Suprapubic skin (tissue), 4 donors: Measurements from ENCODE around the gene TCTN1. TPM values are rescaled to one million over a fixed set of nuclear protein-coding genes. Genes with fewer than 3 reads are reported as not detected.

ENCODE experiments used
- DNase-seq, 2 donors: peaks; one replicate each; pipeline ENCODE4 v3.0.0-alpha.2; 2019; ENCODE audit warnings: low spot score in 2 of 2
- H3K27ac ChIP-seq: fragments of 200-600 bp; sonication (generic); one replicate; pipeline ENCODE4 v1.5.1; 2019
- H3K27me3 ChIP-seq: fragments of 200-600 bp; sonication (generic); one replicate; pipeline ENCODE4 v1.5.1; 2019
- H3K36me3 ChIP-seq: fragments of 200-600 bp; sonication (generic); one replicate; pipeline ENCODE4 v1.5.1; 2019
- H3K4me1 ChIP-seq: fragments of 200-600 bp; sonication (generic); one replicate; pipeline ENCODE4 v1.5.1; 2019
- H3K4me3 ChIP-seq: fragments of 200-600 bp; sonication (generic); one replicate; pipeline ENCODE4 v1.5.1; 2019; ENCODE audit warnings: mild to moderate bottlenecking
- H3K9me3 ChIP-seq: fragments of 200-600 bp; sonication (generic); one replicate; pipeline ENCODE4 v1.5.1; 2019
- EP300 ChIP-seq: sonication (generic); formaldehyde crosslinking; IDR thresholded peaks from one replicate; pipeline ENCODE4 v1.6.1; 2017; ENCODE audit warnings: antibody characterized with exemption
- POLR2A ChIP-seq, 2 donors: fragments of 450-650 bp; IDR thresholded peaks; one replicate each; pipeline ENCODE4 v1.6.1; 2017; ENCODE audit warnings: antibody characterized with exemption in 2 of 2, mild to moderate bottlenecking in 2 of 2, moderate library complexity in 2 of 2
- POLR2AphosphoS5 ChIP-seq, 3 donors: sonication (generic); formaldehyde crosslinking; IDR thresholded peaks; one replicate each; pipeline ENCODE4 v1.6.1; 2017; ENCODE audit warnings: antibody characterized with exemption in 3 of 3
- WGBS: methylation state at CpG from one replicate; pipeline ENCODE4 v1.1.5; 2018; 5-methylcytosine and 5-hydroxymethylcytosine counted together
- total RNA-seq, 4 donors: library from RNA; depleted of rRNA; stranded (reverse); fragments of >200 nt; gene quantifications; one replicate each; pipeline ENCODE4 v1.1.0, GENCODE V29; 2016
- TF ChIP-seq, protein P1 (sequence below), 2 donors: fragments of 200-600 bp in 1 of 2; fragments of 450-650 bp in 1 of 2; sonication (generic) in 1 of 2; IDR thresholded peaks; one replicate each; pipeline ENCODE4 v1.5.1; 2016 to 2019; ENCODE audit warnings: antibody characterized with exemption in 2 of 2, mild to moderate bottlenecking in 1 of 2, moderate library complexity in 1 of 2

TCTN1 gene
- total RNA-seq, 4 donors from 2014 or later: 18.9 to 46.4 (median 28.4) TPM

DNA sequence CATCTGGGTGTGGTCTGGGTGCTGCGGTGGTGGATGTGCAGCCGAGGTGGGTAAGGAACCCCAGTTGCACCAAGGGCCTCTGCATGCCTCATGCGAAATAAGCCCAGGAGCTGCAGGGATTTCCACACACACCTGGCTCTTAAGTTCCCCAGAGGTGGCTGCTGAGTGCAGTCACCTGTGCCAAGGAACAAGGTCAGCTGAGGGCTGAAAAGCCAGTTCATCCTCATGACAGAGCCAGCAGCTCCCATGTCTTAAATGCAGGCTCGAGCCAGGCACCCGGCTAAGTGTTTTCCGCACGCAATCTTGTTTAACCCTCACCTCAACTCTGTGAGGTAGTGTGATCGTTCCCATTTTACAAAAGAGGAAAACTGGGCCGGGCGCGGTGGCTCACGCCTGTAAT, 65.3 kb downstream of the TCTN1 start:
- no peaks in the 10 kb centered on the region for H3K9me3 ChIP-seq
- TF ChIP-seq POLR2AphosphoS5 (IDR thresholded peaks at IDR 0.05): no peak
- TF ChIP-seq, protein P1, sequence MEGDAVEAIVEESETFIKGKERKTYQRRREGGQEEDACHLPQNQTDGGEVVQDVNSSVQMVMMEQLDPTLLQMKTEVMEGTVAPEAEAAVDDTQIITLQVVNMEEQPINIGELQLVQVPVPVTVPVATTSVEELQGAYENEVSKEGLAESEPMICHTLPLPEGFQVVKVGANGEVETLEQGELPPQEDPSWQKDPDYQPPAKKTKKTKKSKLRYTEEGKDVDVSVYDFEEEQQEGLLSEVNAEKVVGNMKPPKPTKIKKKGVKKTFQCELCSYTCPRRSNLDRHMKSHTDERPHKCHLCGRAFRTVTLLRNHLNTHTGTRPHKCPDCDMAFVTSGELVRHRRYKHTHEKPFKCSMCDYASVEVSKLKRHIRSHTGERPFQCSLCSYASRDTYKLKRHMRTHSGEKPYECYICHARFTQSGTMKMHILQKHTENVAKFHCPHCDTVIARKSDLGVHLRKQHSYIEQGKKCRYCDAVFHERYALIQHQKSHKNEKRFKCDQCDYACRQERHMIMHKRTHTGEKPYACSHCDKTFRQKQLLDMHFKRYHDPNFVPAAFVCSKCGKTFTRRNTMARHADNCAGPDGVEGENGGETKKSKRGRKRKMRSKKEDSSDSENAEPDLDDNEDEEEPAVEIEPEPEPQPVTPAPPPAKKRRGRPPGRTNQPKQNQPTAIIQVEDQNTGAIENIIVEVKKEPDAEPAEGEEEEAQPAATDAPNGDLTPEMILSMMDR (IDR thresholded peaks at IDR 0.05): no peak
- TF ChIP-seq EP300: no peak
- H3K27ac ChIP-seq: no peak overlapping the region
- H3K27me3 ChIP-seq: no peaks in the 10 kb centered on the region
- H3K4me3 ChIP-seq: no peak overlapping the region
- H3K36me3 ChIP-seq: no peaks in the 10 kb centered on the region
- no peak for DNase-seq
- peaks cover 3% of the 10 kb centered on the region for H3K4me1 ChIP-seq
- WGBS: 89% methylated on average over 12 of the region's 12 CpGs

DNA sequence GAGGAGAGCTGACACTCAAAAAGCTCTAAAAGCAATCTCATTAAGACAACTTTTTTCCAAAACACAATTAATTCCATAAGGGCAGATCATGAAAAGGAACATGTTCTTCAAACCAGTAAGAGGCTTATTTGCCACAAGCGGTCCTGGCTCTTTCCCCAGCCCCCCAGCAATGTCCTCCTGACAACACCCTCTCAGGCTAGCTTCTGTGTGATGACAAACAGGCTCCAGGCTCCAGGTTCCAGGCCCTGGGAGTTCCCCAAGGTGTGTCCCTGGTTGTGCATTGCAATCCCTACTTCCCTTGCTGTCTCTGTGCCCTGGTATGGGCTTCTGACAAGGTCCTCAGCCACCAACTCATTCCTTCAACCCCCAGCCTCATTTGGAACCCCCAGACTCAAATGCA, 66.1 kb downstream of the TCTN1 start:
- no peak overlapping the region for H3K4me3 ChIP-seq
- TF ChIP-seq POLR2A (IDR thresholded peaks at IDR 0.05): no peak
- TF ChIP-seq EP300: no peak
- no peak for TF ChIP-seq POLR2AphosphoS5 (IDR thresholded peaks at IDR 0.05)
- TF ChIP-seq, protein P1 (IDR thresholded peaks at IDR 0.05): no peak
- no peak for DNase-seq
- no peaks in the 10 kb centered on the region for H3K9me3 ChIP-seq
- WGBS: 23% methylated on average over 1 of the region's 1 CpG
- H3K4me1 ChIP-seq: peaks cover 3% of the 10 kb centered on the region
- H3K27ac ChIP-seq: no peak overlapping the region
- no peaks in the 10 kb centered on the region for H3K36me3 ChIP-seq
- H3K27me3 ChIP-seq: no peaks in the 10 kb centered on the region

DNA sequence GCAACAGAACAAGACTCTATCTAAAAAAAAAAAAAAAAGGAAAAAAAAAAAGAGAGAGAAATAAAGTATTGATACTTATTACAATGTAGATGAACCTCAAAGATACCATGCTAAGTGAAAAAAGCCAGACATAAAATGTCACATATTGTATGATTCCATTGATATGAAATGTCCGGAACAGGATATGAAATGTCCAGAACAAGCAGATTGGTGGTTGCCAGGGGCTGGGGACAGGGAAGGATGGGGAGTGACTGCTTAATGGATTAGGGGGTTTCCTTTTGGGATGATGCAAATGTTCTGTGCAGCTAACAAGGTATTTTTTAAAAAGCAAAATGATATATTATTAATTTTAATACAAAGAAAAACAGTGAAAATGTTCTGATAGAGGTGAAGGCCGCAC, 70.0 kb downstream of the TCTN1 start:
- no peaks in the 10 kb centered on the region for H3K27me3 ChIP-seq
- WGBS: 99% methylated on average over 2 of the region's 2 CpGs
- no peak for DNase-seq
- peaks cover 14% of the 10 kb centered on the region for H3K4me1 ChIP-seq
- H3K36me3 ChIP-seq: no peaks in the 10 kb centered on the region
- H3K27ac ChIP-seq: no peak overlapping the region
- H3K9me3 ChIP-seq: no peaks in the 10 kb centered on the region
- TF ChIP-seq POLR2A (IDR thresholded peaks at IDR 0.05) (no peak), POLR2AphosphoS5 (IDR thresholded peaks at IDR 0.05) (no peak), EP300 (no peak)
- TF ChIP-seq, protein P1 (IDR thresholded peaks at IDR 0.05): no peak
- no peak overlapping the region for H3K4me3 ChIP-seq

DNA sequence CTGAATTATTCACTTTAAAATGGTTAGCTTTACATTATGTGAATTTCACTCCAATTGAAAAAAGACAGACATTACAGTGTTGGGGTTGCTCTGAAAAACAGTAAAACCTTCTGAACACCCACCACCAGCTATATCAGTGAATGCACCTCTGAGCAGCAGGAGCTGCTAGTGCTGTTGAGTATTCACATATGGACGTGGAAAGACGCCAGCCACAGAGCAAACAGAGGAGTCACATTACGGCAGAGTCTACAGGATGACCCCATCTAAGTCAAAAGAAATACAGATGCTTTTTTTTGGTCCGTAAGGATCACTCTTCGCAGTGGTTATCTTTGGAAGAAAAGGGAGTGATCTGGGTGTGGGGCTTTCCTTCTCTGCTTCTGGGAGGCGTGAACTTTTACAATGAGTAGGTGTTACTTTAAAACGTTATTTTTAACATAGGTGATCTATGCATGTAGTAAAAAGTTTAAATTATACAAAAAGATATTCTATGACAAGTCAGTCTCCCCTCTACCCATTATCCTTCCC, 70.4 kb downstream of the TCTN1 start:
- Histone ChIP-seq H3K36me3 (no peaks in the 10 kb centered on the region), H3K27me3 (no peaks in the 10 kb centered on the region), H3K4me1 (peaks cover 18% of the 10 kb centered on the region), H3K4me3 (no peak overlapping the region), H3K27ac (no peak overlapping the region), H3K9me3 (no peaks in the 10 kb centered on the region)
- no peak for TF ChIP-seq POLR2A (IDR thresholded peaks at IDR 0.05)
- TF ChIP-seq, protein P1 (IDR thresholded peaks at IDR 0.05): no peak
- no peak for TF ChIP-seq EP300
- no peak for TF ChIP-seq POLR2AphosphoS5 (IDR thresholded peaks at IDR 0.05)
- DNase-seq: no peak
- 73% methylated on average over 7 of the region's 7 CpGs for WGBS

DNA sequence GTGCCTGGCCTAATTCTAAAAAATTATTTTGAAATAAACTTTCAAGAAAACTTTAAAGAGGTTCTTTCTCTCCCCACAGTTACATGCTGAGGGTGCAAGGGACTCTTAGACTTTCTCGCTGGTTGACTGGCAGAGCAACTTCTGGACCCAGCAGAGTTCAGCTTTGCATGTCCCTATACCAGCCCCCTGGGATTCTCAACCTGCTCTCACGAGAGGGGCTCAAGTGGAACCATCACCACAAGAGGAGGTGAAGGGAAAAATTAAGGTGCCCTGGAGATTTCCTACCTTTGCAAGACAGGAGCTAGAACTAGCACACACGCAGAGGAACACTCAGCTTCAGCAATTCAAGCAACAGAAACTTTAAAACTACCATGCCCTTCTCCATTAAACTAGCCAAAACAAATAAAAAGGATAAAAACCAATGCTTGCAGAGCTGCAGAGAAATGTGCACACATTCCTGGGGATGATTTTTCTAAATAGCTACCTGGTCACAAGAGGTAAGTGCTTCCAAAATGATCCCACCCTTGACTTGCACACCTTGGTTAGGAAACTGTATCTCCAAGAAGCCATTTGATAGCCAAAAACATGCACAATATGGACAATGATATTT, 72.5 kb downstream of the TCTN1 start:
- WGBS: 93% methylated on average over 3 of the region's 3 CpGs
- H3K9me3 ChIP-seq: no peaks in the 10 kb centered on the region
- no peak for DNase-seq
- no peak overlapping the region for H3K4me3 ChIP-seq
- H3K27me3 ChIP-seq: no peaks in the 10 kb centered on the region
- TF ChIP-seq POLR2AphosphoS5 (IDR thresholded peaks at IDR 0.05) (no peak), POLR2A (IDR thresholded peaks at IDR 0.05) (no peak), EP300 (no peak)
- TF ChIP-seq, protein P1 (IDR thresholded peaks at IDR 0.05): no peak
- H3K36me3 ChIP-seq: no peaks in the 10 kb centered on the region
- H3K4me1 ChIP-seq: peaks cover 23% of the 10 kb centered on the region
- no peak overlapping the region for H3K27ac ChIP-seq
